ENCODE measurements around the gene NANOS3.

GRCh38 chr19:13839938-13840304, 37.0 kb upstream of the NANOS3 start:
- TF ChIP-seq CTCF (IDR thresholded peaks at IDR 0.05) (no peak), EZH2 (IDR thresholded peaks at IDR 0.05) (no peak)

All from neural progenitor cell (in vitro differentiated cells).